ENCODE measurements around the gene CHD3.
A peak's percentile ranks its signal among the peaks of the same experiment; 100 is the strongest.

CHD3 gene

GRCh38 chr17:7864995-7865650 is 23.5 kb upstream of the CHD3 start:
- no peak for DNase-seq (ENCODE audit: low read depth)

DNA sequence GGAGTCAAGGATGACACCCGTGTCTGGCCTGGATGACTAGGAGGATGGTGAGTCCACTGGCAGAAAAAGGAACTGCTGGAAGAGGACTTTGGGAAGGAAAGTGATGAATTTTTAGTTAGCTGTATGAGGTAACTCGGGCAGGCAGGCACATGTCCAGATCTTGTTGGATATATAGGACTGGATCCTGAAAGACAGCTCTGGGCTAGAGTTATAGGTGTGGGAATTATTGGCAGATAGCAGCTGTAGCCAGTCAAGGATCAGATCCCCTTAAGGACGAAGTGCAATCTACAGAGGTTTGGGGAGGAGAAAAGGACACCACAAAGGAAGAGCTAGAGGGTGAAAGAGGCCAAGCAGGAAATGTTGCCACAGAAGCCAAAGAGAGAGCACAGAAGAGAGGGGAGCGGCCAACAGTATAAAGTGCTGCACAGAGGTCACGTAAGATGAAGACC is 20.7 kb upstream of the CHD3 start:
- no peak for DNase-seq (ENCODE audit: low read depth)

DNA sequence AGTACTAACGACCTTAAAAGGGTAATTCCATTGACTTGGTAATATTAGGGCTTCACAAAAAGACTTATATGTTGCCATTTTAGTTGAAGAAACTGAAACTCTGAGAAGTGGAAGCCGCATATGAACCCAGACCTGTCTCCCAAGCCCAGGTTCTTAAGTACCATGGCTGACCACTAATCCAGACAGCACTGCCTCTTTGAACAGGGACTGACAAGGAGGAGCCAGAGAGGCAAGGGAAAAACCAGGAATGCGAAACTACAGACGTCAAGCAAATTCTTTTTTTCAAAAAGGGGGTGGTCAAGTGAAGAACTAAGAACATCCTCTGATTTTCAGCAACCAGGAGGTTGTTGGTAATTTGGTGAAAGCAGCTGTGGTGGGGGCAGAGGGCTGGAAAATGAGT is 15.5 kb upstream of the CHD3 start:
- no peak for DNase-seq (ENCODE audit: low read depth)

GRCh38 chr17:7875804-7876370 is 12.7 kb upstream of the CHD3 start:
- DNase-seq (ENCODE audit: low read depth) = no peak

- DNase-seq (ENCODE audit: low read depth) = no peak
Measured at GRCh38 chr17:7878234-7878633, 10.4 kb upstream of the CHD3 start.

DNA sequence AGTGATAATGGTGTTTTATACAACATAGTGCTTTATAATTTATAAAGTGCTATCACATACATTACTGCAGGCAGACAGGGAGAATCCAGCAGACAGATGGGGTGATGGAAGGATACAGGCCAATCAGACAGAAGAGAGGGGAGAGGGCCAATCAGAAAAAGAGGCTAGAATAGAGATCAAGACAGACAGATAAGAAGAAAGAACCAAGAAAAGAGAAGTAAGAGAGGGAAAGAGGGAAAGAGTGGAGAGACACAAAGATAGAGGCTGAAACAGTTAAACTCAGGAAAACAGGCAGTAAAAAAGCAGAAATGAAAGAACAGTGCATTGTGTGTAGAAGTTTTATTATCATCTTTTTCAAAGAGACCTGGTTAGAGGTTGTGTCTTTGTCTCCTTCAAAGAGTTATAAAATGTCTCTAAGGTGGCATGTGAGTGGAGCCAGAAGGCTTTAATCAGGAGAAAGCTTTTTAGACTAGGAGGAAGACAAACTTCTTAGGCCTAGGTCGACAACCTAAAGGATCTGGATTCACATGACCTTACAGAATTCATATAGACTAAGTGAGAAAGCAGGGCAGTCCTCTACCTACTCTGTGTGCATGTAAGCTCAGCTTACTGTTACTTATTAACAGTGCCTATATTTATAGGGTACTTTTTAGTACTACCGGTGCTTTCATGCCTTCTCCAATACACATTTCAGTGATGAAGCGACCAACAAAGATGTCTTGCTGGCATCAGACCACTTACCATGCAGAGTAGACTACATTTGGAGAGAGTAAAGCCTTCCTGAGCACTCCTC is 8.3 kb upstream of the CHD3 start:
- DNase-seq (ENCODE audit: low read depth) = no peak

- DNase-seq (ENCODE audit: low read depth) = no peak
Measured at GRCh38 chr17:7881276-7882054, 7.1 kb upstream of the CHD3 start.

GRCh38 chr17:7882068-7882467 is 6.5 kb upstream of the CHD3 start:
- no peak for DNase-seq (ENCODE audit: low read depth)

DNA sequence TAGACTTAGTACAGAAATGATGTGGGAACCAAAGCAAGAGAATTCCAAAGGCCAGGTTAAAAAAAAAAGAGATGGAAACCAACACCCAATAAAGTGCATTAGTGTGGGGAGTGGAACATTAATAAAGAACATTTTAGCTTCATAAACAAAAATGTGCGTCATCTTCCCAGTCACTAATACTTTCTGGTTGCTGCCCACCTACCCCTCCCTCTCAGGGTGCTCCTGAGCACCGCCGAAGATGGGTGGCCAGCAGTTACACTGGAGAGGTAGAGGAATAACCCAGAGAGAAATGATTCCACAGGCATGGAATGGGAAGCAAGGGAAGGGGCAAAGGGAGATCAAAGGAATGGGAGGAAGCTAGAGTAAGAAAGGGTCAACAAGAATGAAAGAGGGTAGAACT is 6.0 kb upstream of the CHD3 start:
- DNase-seq (ENCODE audit: low read depth) = no peak

GRCh38 chr17:7883781-7884386 is 4.7 kb upstream of the CHD3 start:
- no peak for DNase-seq (ENCODE audit: low read depth)

DNA sequence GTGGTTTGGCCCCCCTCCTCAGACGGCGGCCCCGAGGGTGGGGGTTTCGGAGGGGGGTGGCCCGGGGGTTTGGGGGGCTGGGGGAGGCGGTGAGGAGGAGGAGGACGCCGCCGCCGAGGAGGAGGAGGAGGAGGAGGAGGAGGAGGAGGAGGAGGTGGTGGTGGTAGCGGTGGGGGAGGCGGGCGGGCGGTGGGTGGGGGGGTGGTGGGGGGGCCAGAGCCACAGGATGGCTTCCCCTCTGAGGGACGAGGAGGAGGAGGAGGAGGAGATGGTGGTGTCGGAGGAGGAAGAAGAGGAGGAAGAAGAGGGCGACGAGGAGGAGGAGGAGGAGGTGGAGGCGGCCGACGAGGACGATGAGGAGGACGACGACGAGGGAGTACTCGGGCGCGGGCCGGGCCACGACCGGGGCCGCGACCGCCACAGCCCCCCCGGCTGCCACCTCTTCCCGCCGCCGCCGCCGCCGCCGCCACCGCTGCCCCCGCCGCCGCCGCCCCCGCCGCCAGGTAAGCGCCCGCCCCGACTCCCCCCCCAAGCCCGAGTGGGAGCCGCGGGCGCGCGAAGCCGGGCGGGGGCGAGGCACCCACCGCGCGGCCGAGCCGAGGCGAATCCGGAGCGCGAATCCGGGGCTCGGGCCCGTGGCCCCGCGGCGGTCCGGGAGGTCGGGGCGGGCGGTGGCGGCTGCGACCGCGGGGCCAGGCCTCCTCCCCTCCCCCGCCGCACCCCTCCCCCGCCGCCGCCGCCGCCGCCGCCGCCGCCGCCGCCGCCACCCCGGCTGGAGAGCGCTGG is 3.8 kb upstream of the CHD3 start:
- DNase-seq (ENCODE audit: low read depth) = no peak

GRCh38 chr17:7885367-7886226 is 3.0 kb upstream of the CHD3 start:
- peak; percentile 65 for DNase-seq (ENCODE audit: low read depth)

- no peak for DNase-seq (ENCODE audit: low read depth)
Measured at GRCh38 chr17:7886227-7887037, 2.2 kb upstream of the CHD3 start.

DNA sequence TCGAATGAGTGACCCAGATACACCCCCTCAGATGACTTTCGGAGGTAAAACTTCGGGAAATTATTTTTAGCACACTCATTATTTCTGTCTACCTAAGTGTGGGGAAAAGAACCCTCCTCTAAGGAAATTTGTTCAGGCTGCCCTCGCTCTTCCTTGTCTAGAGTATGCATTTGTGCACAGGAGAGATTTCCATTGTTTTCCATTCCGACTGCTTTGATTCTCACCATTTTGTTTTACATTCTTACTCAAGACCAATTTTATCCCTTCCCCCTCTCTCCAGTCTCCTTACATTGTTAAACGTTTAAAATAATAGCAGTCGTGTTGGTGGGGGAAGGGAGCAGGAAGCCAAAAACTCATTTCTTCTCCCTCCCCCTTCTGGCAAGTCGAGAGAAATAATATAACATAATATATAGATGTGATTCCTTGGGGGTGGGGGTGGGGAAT is 1.5 kb upstream of the CHD3 start:
- no peak for DNase-seq (ENCODE audit: low read depth)

DNA sequence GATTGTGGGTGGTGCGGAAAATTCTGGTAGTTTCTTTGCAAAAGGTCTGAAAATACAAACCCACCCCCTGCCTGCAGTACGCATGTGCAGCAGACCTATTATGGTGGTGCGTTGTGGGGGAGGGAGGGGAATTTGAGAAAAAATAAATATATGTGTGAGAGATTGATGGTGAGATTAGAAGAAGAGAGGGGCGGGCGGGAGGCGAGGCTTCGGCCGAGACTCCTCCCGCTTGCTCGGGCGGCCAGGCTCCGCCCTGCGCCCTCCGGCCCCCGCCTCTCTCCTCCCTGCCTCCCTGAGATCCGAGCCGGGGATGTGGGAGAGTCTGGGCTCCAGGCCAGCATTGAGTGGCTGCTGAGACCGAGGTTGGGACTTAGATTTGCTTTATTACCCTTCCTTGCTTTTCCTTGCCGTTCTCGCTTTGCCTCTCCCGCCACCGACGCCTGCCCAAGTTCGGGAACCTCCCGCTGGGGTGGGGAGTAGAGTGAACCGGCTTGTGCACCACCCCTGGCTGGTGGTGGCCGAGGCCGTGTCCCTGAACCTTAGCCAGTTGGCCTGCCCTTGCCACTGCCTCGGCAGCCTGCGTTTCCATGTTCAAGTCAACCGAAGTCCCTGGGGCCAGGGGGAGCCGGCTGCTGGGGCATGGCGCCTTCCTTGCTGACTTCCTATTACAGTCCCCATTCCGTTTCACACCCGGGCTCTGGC is 956 bp upstream of the CHD3 start:
- peak; percentile 68 for DNase-seq (ENCODE audit: low read depth)

GRCh38 chr17:7889166-7889955 is 772 bp downstream of the CHD3 start:
- DNase-seq (ENCODE audit: low read depth) = no peak

- no peak for DNase-seq (ENCODE audit: low read depth)
Measured at GRCh38 chr17:7893187-7893880, 4.7 kb downstream of the CHD3 start.
